Measurements from ENCODE around the gene CLEC19A. TPM values are rescaled to one million over a fixed set of nuclear protein-coding genes. Genes with fewer than 3 reads are reported as not detected.

Gene CLEC19A
- total RNA-seq, 2 experiments from 2014 or later: not detected

DNA sequence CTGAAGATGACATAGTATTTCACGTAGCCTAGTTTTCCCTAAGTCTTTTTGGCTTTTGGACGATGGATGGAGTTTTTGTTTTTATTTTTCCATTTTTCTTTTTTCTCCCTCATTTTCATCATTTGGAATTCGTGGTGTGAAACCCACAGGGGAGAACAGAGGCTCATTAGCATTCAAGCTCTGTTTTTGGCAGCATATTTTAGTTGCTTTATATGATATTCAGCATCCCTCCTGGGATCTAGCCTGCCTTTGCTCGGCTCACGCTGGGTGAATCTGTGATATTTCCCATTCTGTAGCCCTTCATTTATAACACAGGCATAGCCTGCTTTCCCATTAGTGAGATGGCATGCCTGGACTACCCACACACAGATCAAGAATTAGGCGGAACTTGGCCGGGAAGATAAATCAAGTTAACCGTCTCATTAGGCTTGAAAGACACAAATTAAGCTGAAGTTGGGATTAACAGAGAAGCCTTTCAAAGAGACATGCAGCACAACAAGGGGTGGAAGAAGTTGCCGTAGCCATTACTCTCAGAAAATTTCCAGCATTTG is 20.1 kb upstream of the CLEC19A start:
- POLR2A ChIA-PET: no interaction called here
- no peak overlapping the region for H3K4me3 Mint-ChIP-seq
- H3K4me1 Mint-ChIP-seq: no peaks in the 10 kb centered on the region
- CTCF ChIA-PET: no interaction called here
- H3K27me3 Mint-ChIP-seq: no peaks in the 10 kb centered on the region
- H3K9me3 Mint-ChIP-seq: peaks cover 29% of the 10 kb centered on the region
- no peak for DNase-seq
- no peak overlapping the region for H3K27ac Mint-ChIP-seq
- H3K36me3 Mint-ChIP-seq (ENCODE audit: low read depth): no peaks in the 10 kb centered on the region

DNA sequence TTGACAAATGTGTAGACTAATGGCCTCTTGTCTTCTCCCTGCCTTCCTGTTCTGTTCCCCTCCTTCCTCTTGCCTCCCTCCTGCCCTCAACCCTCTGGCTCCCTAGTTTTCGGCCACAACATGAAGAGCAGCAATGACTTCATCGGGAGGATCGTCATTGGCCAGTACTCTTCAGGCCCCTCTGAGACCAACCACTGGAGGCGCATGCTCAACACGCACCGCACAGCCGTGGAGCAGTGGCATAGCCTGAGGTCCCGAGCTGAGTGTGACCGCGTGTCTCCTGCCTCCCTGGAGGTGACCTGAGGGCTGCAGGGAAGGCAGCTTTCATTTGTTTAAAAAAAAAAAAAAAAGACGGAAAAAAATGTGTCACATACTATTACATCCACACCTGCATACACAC is 18.8 kb upstream of the CLEC19A start:
- no peak for DNase-seq
- CTCF ChIA-PET: no interaction called here
- Mint-ChIP-seq H3K27me3 (no peaks in the 10 kb centered on the region), H3K27ac (no peak overlapping the region), H3K4me1 (no peaks in the 10 kb centered on the region), H3K4me3 (no peak overlapping the region), H3K36me3 (ENCODE audit: low read depth) (no peaks in the 10 kb centered on the region), H3K9me3 (peaks cover 29% of the 10 kb centered on the region)
- POLR2A ChIA-PET: no interaction called here

- H3K9me3 Mint-ChIP-seq: peaks cover 29% of the 10 kb centered on the region
- ChIA-PET POLR2A (no interaction called here), CTCF (interaction anchor here (0.7 kb wide), 1 partner anchor 46 kb away, joined by 3 read pairs; no protein-coding TSS in a partner anchor)
- H3K4me1 Mint-ChIP-seq: no peaks in the 10 kb centered on the region
- H3K27me3 Mint-ChIP-seq: no peaks in the 10 kb centered on the region
- DNase-seq: no peak
- H3K27ac Mint-ChIP-seq: no peak overlapping the region
- H3K36me3 Mint-ChIP-seq (ENCODE audit: low read depth): no peaks in the 10 kb centered on the region
- H3K4me3 Mint-ChIP-seq: no peak overlapping the region
These were observed 16.4 kb upstream of the CLEC19A start for GRCh38 chr16:19269098-19269497.

GRCh38 chr16:19274165-19274797 is 11.2 kb upstream of the CLEC19A start:
- ChIA-PET POLR2A (no interaction called here), CTCF (no interaction called here)
- no peak for DNase-seq
- Mint-ChIP-seq H3K4me3 (no peak overlapping the region), H3K9me3 (peaks cover 7% of the 10 kb centered on the region), H3K27me3 (no peaks in the 10 kb centered on the region), H3K4me1 (no peaks in the 10 kb centered on the region), H3K27ac (no peak overlapping the region), H3K36me3 (ENCODE audit: low read depth) (no peaks in the 10 kb centered on the region)

- Mint-ChIP-seq H3K36me3 (ENCODE audit: low read depth) (no peaks in the 10 kb centered on the region), H3K4me1 (no peaks in the 10 kb centered on the region), H3K9me3 (no peaks in the 10 kb centered on the region), H3K27ac (no peak overlapping the region), H3K4me3 (no peak overlapping the region), H3K27me3 (no peaks in the 10 kb centered on the region)
- POLR2A ChIA-PET: no interaction called here
- CTCF ChIA-PET: no interaction called here
- DNase-seq: no peak
These were observed 7.1 kb upstream of the CLEC19A start for GRCh38 chr16:19278403-19278802.

DNA sequence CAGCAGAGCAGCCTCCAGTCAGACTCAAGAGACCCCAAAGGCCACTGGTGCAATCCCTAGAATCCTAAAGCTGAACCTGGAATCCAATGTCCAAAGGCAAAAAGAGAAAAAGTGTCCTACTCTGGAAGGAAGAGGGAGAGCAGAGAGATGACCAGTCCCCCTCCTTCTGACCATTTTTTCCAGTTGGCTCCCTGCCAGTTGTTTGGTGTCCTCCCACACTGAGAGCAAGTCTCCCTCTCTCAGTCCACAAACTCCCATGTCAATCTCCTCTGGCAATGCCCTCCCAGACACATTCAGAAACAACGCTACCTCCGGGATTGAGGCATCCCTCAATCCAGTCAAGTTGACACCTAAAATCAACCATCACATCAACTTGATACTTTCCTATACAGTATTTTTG is 4.3 kb upstream of the CLEC19A start:
- H3K36me3 Mint-ChIP-seq (ENCODE audit: low read depth): no peaks in the 10 kb centered on the region
- H3K27me3 Mint-ChIP-seq: no peaks in the 10 kb centered on the region
- DNase-seq: no peak
- H3K4me1 Mint-ChIP-seq: no peaks in the 10 kb centered on the region
- no peak overlapping the region for H3K27ac Mint-ChIP-seq
- H3K4me3 Mint-ChIP-seq: no peak overlapping the region
- no peaks in the 10 kb centered on the region for H3K9me3 Mint-ChIP-seq
- CTCF ChIA-PET: no interaction called here
- POLR2A ChIA-PET: no interaction called here

DNA sequence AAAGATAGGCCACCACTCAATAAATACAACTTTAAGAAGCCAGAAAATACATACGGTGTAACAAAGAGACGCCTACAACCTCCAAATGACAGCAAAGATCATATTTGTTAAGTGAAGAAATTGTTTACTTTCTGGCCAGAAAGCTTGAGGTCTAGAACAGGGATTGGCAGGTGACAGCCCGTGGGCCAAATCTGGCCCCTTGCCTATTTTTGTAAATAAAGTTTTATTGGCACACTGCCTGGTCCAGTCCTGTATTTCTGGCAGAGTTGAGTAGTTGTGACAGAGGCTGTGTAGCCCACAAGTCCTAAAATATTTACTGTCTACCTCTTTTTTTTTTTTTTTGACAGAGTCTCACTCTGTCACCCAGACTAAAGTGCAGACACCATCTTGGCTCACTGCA is 3.4 kb upstream of the CLEC19A start:
- H3K4me1 Mint-ChIP-seq: no peaks in the 10 kb centered on the region
- no peaks in the 10 kb centered on the region for H3K36me3 Mint-ChIP-seq (ENCODE audit: low read depth)
- no peak overlapping the region for H3K4me3 Mint-ChIP-seq
- H3K27me3 Mint-ChIP-seq: no peaks in the 10 kb centered on the region
- ChIA-PET CTCF (no interaction called here), POLR2A (no interaction called here)
- no peaks in the 10 kb centered on the region for H3K9me3 Mint-ChIP-seq
- no peak overlapping the region for H3K27ac Mint-ChIP-seq
- DNase-seq: no peak

DNA sequence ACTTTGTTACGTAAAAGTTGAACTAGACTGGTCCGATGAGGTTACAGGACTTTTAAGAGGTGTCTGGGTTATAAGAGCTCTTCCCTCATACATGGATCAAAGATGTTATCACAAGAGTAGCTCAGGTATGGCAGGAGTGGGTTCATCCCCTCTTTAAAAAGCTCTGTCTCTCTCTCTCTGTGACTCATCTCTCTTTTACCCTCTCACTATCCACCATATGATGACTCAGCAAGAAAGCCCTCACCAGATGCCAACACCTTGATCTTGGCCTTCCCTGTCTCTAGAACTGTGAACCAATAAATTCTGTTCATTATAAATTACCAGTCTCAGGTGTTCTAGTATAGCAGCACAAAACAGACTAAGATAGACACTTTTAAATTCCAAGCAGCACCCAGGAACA is 1.9 kb upstream of the CLEC19A start:
- POLR2A ChIA-PET: no interaction called here
- Mint-ChIP-seq H3K9me3 (no peaks in the 10 kb centered on the region), H3K4me1 (no peaks in the 10 kb centered on the region), H3K4me3 (no peak overlapping the region), H3K27me3 (no peaks in the 10 kb centered on the region), H3K27ac (no peak overlapping the region), H3K36me3 (ENCODE audit: low read depth) (no peaks in the 10 kb centered on the region)
- CTCF ChIA-PET: no interaction called here
- DNase-seq: no peak

GRCh38 chr16:19284207-19284606 is 1.3 kb upstream of the CLEC19A start:
- CTCF ChIA-PET: interaction anchor here (1.2 kb wide), 1 partner anchor 46 kb away, joined by 3 read pairs; no protein-coding TSS in a partner anchor
- H3K4me1 Mint-ChIP-seq: no peaks in the 10 kb centered on the region
- no peaks in the 10 kb centered on the region for H3K27me3 Mint-ChIP-seq
- H3K27ac Mint-ChIP-seq: no peak overlapping the region
- DNase-seq: no peak
- POLR2A ChIA-PET: no interaction called here
- H3K9me3 Mint-ChIP-seq: no peaks in the 10 kb centered on the region
- no peak overlapping the region for H3K4me3 Mint-ChIP-seq
- no peaks in the 10 kb centered on the region for H3K36me3 Mint-ChIP-seq (ENCODE audit: low read depth)

DNA sequence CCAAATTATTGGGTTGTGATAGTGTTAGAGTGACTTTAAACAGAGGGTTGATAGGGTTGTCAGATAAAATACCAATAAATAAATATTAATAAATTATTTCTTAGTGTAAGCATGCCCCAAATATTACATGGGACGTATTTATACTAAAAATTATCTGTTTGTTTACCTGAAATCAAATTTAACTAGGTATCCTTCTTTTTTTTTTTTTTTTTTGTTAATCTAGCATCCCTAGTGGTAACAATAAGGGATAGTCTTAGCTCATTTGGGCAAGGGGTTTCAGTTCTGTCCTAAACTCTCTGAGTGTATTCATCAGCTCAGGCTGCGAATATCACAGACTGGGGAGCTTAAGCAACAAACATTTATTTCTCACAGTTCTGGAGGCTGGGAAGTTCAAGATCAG is 1.3 kb downstream of the CLEC19A start:
- Mint-ChIP-seq H3K9me3 (no peaks in the 10 kb centered on the region), H3K4me1 (no peaks in the 10 kb centered on the region), H3K36me3 (ENCODE audit: low read depth) (no peaks in the 10 kb centered on the region), H3K27me3 (no peaks in the 10 kb centered on the region), H3K4me3 (no peak overlapping the region), H3K27ac (no peak overlapping the region)
- POLR2A ChIA-PET: no interaction called here
- CTCF ChIA-PET: interaction anchor here (0.6 to 0.7 kb wide), 2 partner anchors 94 to 150 kb away, joined by 3 read pairs; no protein-coding TSS in a partner anchor
- no peak for DNase-seq

DNA sequence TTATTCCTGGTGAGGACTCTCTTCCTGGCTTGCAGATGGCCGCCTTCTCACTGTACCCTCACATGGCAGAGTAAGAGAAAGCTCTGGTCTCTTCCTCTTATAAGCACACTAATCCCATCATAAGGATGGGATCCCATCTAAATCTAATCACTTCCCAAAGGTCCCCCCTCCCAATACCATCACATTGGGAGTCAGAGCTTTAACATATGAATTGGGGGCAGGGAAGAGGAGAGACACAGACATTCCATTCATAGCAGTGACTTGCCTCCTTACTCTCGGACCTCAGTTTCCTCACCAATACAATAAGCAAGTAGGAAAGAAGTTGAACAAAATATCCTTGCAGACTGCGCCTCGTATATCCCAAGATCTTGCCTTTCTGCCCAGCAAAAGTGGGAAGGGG is 1.7 kb downstream of the CLEC19A start:
- ChIA-PET POLR2A (no interaction called here), CTCF (interaction anchor here (0.6 to 0.7 kb wide), 2 partner anchors 93 to 150 kb away, joined by 3 read pairs; no protein-coding TSS in a partner anchor)
- Mint-ChIP-seq H3K27ac (no peak overlapping the region), H3K27me3 (no peaks in the 10 kb centered on the region), H3K36me3 (ENCODE audit: low read depth) (no peaks in the 10 kb centered on the region), H3K9me3 (no peaks in the 10 kb centered on the region), H3K4me3 (no peak overlapping the region), H3K4me1 (no peaks in the 10 kb centered on the region)
- DNase-seq: no peak

DNA sequence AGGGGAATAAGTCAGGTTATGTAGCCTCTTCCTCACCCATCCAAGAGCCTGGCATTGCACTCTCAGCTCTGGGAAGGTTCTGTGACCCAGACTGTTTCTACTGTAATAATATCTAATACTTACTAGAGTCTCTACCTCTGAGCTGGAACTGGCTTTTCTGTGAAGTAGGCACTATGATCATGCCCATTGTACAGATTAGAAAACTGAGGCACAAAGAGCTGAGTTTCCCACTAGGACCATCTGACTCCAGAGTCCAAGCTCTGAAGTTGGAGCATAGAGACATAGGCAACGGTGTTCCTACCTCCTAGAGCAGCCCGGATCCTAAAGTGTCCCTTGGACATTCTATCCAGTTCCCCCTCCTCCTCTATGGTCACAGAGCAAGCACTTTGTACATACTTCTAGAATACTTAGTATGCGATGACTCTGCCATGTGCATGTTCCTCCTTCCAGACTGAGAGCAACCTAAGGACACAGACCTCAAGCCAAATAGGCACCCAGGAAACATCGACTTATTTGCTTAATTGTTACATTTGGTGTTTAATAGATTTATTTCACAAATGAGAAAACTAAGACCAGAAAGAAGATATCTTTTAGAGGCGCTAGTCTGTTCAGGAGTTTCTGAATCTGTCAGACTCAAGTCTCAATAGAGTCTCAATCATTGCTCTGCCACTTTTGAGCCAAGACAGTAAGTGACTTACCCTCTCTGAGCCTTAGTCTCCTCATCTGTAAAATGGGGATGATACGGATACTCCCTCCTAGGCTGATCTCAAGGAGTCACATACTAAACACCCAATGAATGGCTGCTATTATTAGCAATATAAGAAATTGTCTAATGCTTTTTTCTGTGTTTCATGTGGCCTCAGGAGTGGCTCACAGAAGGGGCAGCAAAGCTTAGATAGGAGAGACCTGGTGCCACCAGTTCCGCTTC is 3.6 kb downstream of the CLEC19A start:
- ChIA-PET POLR2A (no interaction called here), CTCF (no interaction called here)
- Mint-ChIP-seq H3K4me1 (peaks cover 1% of the 10 kb centered on the region), H3K9me3 (peaks cover 1% of the 10 kb centered on the region), H3K27ac (no peak overlapping the region), H3K36me3 (ENCODE audit: low read depth) (no peaks in the 10 kb centered on the region), H3K27me3 (peaks cover 6% of the 10 kb centered on the region), H3K4me3 (no peak overlapping the region)
- no peak for DNase-seq

DNA sequence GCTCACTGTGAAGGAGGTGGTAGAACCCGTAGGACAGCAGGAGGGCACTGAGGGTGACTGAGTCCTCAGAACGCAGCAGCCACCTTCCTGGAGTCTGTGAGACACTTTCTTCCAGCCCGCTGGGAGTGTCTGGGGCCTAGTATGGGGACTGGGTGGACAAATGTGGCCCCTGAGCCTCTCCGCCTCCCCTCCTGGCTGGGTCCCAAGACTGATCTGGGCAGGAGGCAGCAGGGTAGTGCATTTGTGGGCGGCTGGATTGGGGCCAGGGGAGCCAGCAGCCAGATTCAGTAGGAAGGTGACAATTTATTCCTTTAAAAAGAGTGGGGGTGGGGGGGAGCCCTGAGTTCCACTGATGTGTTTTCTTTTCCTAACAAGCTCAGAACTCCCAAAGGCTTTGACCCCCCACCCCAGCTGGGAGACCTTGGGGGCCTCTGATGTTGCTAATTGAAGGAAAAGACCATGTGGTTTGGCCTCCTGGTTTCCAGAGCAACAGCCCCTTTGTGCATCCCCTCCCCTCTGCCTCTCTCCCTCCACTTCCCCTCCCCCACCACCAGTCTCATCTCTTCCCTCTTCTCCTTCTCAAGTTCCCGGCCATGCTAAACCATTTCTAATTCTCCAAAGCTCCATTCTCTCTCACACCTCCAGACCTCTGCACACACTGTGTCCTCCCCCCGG is 4.4 kb downstream of the CLEC19A start:
- no peaks in the 10 kb centered on the region for H3K36me3 Mint-ChIP-seq (ENCODE audit: low read depth)
- ChIA-PET POLR2A (no interaction called here), CTCF (no interaction called here)
- DNase-seq: no peak
- no peak overlapping the region for H3K4me3 Mint-ChIP-seq
- H3K9me3 Mint-ChIP-seq: peaks cover 3% of the 10 kb centered on the region
- peaks cover 6% of the 10 kb centered on the region for H3K27me3 Mint-ChIP-seq
- no peak overlapping the region for H3K27ac Mint-ChIP-seq
- peaks cover 8% of the 10 kb centered on the region for H3K4me1 Mint-ChIP-seq

Data from activated CD4-positive, alpha-beta T cell treated with anti-CD3 and anti-CD28 coated beads, Interleukin-2, amount 10 ng/mL, durations not matched to agents 7 days and 5 days (primary cell).